ENCODE results near the gene TTC7B.

GRCh38 chr14:90572441-90573150 lies 243.6 kb downstream of the TTC7B start:
- TF ChIP-seq CTCF (IDR thresholded peaks at IDR 0.05; ENCODE audit: low read length): no peak
- TF ChIP-seq EZH2 (IDR thresholded peaks at IDR 0.05; ENCODE audit: borderline replicate concordance, low read length): no peak
